Trophoblast cell (in vitro differentiated cells and primary cell): ENCODE measurements around the gene KCNJ1.
A peak's percentile ranks its signal among the peaks of the same experiment; 100 is the strongest.

Experiments
- DNase-seq, 2 donors: peaks; one replicate each; pipeline ENCODE4 v3.0.0-alpha.2; 2016
- H2AFZ ChIP-seq: 2 replicates; pipeline ENCODE4 v1.6.1; 2013; ENCODE audit warnings: low read length, moderate library complexity, mild to moderate bottlenecking; ENCODE audit not compliant: insufficient read depth, poor library complexity
- H2AK5ac ChIP-seq: 2 replicates; pipeline ENCODE4 v1.6.1; 2013; ENCODE audit warnings: mild to moderate bottlenecking, low read length
- H2BK120ac ChIP-seq: 2 replicates; pipeline ENCODE4 v1.6.1; 2013; ENCODE audit warnings: low read length, mild to moderate bottlenecking, moderate library complexity; ENCODE audit not compliant: insufficient read depth, poor library complexity
- H2BK12ac ChIP-seq: 2 replicates; pipeline ENCODE4 v1.6.1; 2013; ENCODE audit warnings: mild to moderate bottlenecking, low read length, moderate library complexity
- H2BK5ac ChIP-seq: 2 replicates; pipeline ENCODE4 v1.6.1; 2013; ENCODE audit warnings: low read length, low read depth, moderate library complexity, mild to moderate bottlenecking; ENCODE audit not compliant: poor library complexity
- H3K14ac ChIP-seq: 2 replicates; pipeline ENCODE4 v1.6.1; 2013; ENCODE audit warnings: mild to moderate bottlenecking, low read length
- H3K18ac ChIP-seq: 2 replicates; pipeline ENCODE4 v1.6.1; 2013; ENCODE audit warnings: mild to moderate bottlenecking, low read length
- H3K23ac ChIP-seq: 2 replicates; pipeline ENCODE4 v1.6.1; 2013; ENCODE audit warnings: low read length
- H3K27ac ChIP-seq: 2 replicates; pipeline ENCODE4 v1.5.1; 2013; ENCODE audit warnings: low read depth, mild to moderate bottlenecking, inconsistent platforms, low read length, moderate library complexity
- H3K27me3 ChIP-seq: 2 replicates; pipeline ENCODE4 v1.6.1; 2013; ENCODE audit warnings: inconsistent platforms, mild to moderate bottlenecking, low read length, moderate library complexity; ENCODE audit not compliant: insufficient read depth
- H3K36me3 ChIP-seq, 2 experiments: 1 replicate in 1 of 2; 2 replicates in 1 of 2; pipeline ENCODE4 v1.6.1; 2013; ENCODE audit warnings: low read length in 2 of 2, mild to moderate bottlenecking in 2 of 2, moderate library complexity in 1 of 2; ENCODE audit not compliant: insufficient read depth in 2 of 2, control insufficient read depth in 1 of 2
- H3K4ac ChIP-seq: 2 replicates; pipeline ENCODE4 v1.6.1; 2013; ENCODE audit warnings: low read depth, mild to moderate bottlenecking, low read length, moderate library complexity
- H3K4me1 ChIP-seq, 2 experiments: 1 replicate in 1 of 2; 2 replicates in 1 of 2; pipeline ENCODE4 v1.6.1; 2013; ENCODE audit warnings: low read length in 2 of 2, mild to moderate bottlenecking in 2 of 2, moderate library complexity in 1 of 2; ENCODE audit not compliant: insufficient read depth in 2 of 2, control insufficient read depth in 1 of 2
- H3K4me2 ChIP-seq: 2 replicates; pipeline ENCODE4 v1.6.1; 2013; ENCODE audit warnings: inconsistent platforms, mild to moderate bottlenecking, low read length, moderate library complexity
- H3K4me3 ChIP-seq: 2 replicates; pipeline ENCODE4 v1.5.1; 2013; ENCODE audit warnings: mild to moderate bottlenecking, low read depth, low read length, inconsistent platforms
- H3K79me1 ChIP-seq: one replicate; pipeline ENCODE4 v1.6.1; 2013; ENCODE audit warnings: low read length
- H3K79me2 ChIP-seq: 2 replicates; pipeline ENCODE4 v1.6.1; 2013; ENCODE audit warnings: low read length, mild to moderate bottlenecking; ENCODE audit not compliant: control insufficient read depth, insufficient read depth, poor library complexity
- H3K9ac ChIP-seq: 2 replicates; pipeline ENCODE4 v1.6.1; 2013; ENCODE audit warnings: mild to moderate bottlenecking, low read length
- H3K9me3 ChIP-seq: 2 replicates; pipeline ENCODE4 v1.6.1; 2013; ENCODE audit warnings: low read depth, mild to moderate bottlenecking, control low read depth, inconsistent platforms, low read length; ENCODE audit not compliant: insufficient read depth
- H4K12ac ChIP-seq: 2 replicates; pipeline ENCODE4 v1.6.1; 2013; ENCODE audit warnings: low read depth, mild to moderate bottlenecking, low read length, moderate library complexity
- H4K8ac ChIP-seq: 2 replicates; pipeline ENCODE4 v1.6.1; 2013; ENCODE audit warnings: low read depth, mild to moderate bottlenecking, low read length, moderate library complexity
- H4K91ac ChIP-seq: one replicate; pipeline ENCODE4 v1.6.1; 2013; ENCODE audit warnings: low read depth, mild to moderate bottlenecking, low read length, moderate library complexity
- WGBS: extraction: QIAGEN DNeasy Blood & Tissue Kit; methylation state at CpG from one replicate; pipeline ENCODE4 v1.1.7; 2013; ENCODE audit warnings: missing lambda C conversion rate; ENCODE audit not compliant: insufficient read length, insufficient coverage; ENCODE audit errors: extremely low coverage; 5-methylcytosine and 5-hydroxymethylcytosine counted together

The KCNJ1 gene

DNA sequence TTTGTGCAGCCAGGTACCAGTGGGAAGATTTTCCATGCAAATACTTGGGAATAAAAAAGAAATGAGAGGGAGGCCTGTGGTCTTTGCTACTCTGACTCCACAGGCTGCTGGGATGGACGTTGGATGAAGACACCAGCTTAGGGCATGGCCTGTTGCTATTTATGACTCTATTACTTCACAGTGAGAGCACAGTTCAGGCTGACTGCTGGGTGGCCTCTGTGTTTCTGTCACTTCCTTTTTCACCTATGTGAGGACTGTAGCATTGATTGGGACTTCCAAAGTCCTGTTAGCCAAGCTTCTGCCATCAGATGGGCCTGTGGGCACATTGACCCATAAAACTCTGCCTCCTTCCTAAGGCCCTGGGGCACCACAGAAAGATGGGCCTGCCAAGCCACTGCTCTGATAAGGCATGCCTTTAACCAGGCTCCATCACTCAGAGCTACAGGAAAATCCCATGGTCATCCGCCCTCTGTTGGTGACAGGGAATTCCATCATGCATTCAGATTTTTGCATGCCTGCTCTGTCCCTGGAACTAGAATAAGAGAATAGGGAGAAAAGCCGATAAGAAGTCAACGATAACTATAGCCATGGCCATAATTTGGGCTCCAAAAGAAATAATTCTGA, 64.6 kb downstream of the KCNJ1 start:
- no peak overlapping the region for H4K12ac ChIP-seq
- H4K91ac ChIP-seq = no peak overlapping the region
- H3K14ac ChIP-seq = no peak overlapping the region
- H3K27ac ChIP-seq = no peak overlapping the region
- H3K9me3 ChIP-seq = peaks cover 1% of the 10 kb centered on the region
- no peak overlapping the region for H3K4ac ChIP-seq
- H2AFZ ChIP-seq = no peak overlapping the region
- no peak overlapping the region for H2BK12ac ChIP-seq
- no peak overlapping the region for H2BK5ac ChIP-seq
- H3K4me3 ChIP-seq = no peak overlapping the region
- no peak overlapping the region for H3K23ac ChIP-seq
- H3K4me2 ChIP-seq = no peak overlapping the region
- peaks cover 2 to 13% of the 10 kb centered on the region in 2 experiments for H3K4me1 ChIP-seq
- H3K79me1 ChIP-seq = no peaks in the 10 kb centered on the region
- no CpG with 5 or more reads among the region's 4 CpGs for WGBS
- H4K8ac ChIP-seq = no peak overlapping the region
- H3K9ac ChIP-seq = no peak overlapping the region
- H3K36me3 ChIP-seq = no peaks in the 10 kb centered on the region
- H3K27me3 ChIP-seq = no peaks in the 10 kb centered on the region
- H2AK5ac ChIP-seq = no peak overlapping the region
- no peaks in the 10 kb centered on the region for H3K79me2 ChIP-seq
- DNase-seq = peak in 1 of 2 donors; percentile 43
- no peak overlapping the region for H2BK120ac ChIP-seq
- no peak overlapping the region for H3K18ac ChIP-seq

DNA sequence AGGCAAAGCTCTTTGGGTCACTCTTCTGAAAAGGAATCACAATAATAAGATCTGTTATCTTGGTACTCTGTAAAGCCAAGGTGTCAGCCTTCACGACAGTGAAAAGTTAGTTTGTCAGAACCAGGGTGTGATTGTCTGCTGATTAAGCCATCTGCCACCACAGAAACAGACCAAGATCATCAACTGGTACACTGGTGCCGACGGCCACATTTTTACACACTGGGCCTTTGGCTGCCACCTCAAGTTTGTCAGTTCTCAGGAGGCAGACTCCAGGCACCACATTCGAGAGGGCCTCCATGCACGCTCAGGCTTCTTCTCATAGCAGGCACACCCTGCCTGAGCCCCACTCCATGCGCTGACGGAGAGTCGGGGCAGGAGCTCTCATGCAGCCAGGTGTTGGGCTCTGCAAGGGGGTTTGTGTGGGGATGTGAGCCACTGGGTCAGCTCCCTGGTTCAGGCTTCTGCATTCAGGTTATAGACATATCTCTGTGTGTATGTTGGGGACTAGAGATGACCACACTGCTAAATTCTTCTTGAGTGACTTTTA, 66.2 kb downstream of the KCNJ1 start:
- H3K4ac ChIP-seq = no peak overlapping the region
- H2BK5ac ChIP-seq = no peak overlapping the region
- H3K27me3 ChIP-seq = no peaks in the 10 kb centered on the region
- no peak overlapping the region for H3K27ac ChIP-seq
- WGBS = no CpG with 5 or more reads among the region's 8 CpGs
- H3K4me3 ChIP-seq = no peak overlapping the region
- H2BK120ac ChIP-seq = no peak overlapping the region
- no peak overlapping the region for H2AK5ac ChIP-seq
- H3K4me1 ChIP-seq = peaks cover 2 to 13% of the 10 kb centered on the region in 2 experiments
- no peak overlapping the region for H3K9ac ChIP-seq
- no peak overlapping the region for H3K14ac ChIP-seq
- H3K79me1 ChIP-seq = no peaks in the 10 kb centered on the region
- no peak overlapping the region for H3K18ac ChIP-seq
- H4K12ac ChIP-seq = no peak overlapping the region
- no peak overlapping the region for H3K4me2 ChIP-seq
- no peaks in the 10 kb centered on the region for H3K79me2 ChIP-seq
- no peak overlapping the region for H2BK12ac ChIP-seq
- no peak overlapping the region for H4K8ac ChIP-seq
- no peak overlapping the region for H2AFZ ChIP-seq
- DNase-seq = no peak
- peaks cover 1% of the 10 kb centered on the region for H3K9me3 ChIP-seq
- H4K91ac ChIP-seq = no peak overlapping the region
- no peaks in the 10 kb centered on the region for H3K36me3 ChIP-seq
- H3K23ac ChIP-seq = no peak overlapping the region

- Histone ChIP-seq H3K9ac (no peak overlapping the region), H3K4me1 (no peaks in the 10 kb centered on the region), H4K12ac (no peak overlapping the region), H3K4ac (no peak overlapping the region), H2AK5ac (no peak overlapping the region), H3K4me2 (no peak overlapping the region), H3K27ac (no peak overlapping the region), H2BK5ac (no peak overlapping the region), H3K18ac (no peak overlapping the region), H3K9me3 (no peaks in the 10 kb centered on the region), H3K14ac (no peak overlapping the region), H3K79me2 (no peaks in the 10 kb centered on the region), H3K27me3 (no peaks in the 10 kb centered on the region), H2AFZ (no peak overlapping the region), H3K36me3 (no peaks in the 10 kb centered on the region), H3K23ac (no peak overlapping the region), H2BK120ac (no peak overlapping the region), H3K4me3 (no peak overlapping the region), H4K91ac (no peak overlapping the region), H2BK12ac (no peak overlapping the region), H4K8ac (no peak overlapping the region), H3K79me1 (no peaks in the 10 kb centered on the region)
- DNase-seq = no peak
- no CpG with 5 or more reads among the region's 2 CpGs for WGBS
Measured at GRCh38 chr11:128796270-128796669, 70.8 kb downstream of the KCNJ1 start.

DNA sequence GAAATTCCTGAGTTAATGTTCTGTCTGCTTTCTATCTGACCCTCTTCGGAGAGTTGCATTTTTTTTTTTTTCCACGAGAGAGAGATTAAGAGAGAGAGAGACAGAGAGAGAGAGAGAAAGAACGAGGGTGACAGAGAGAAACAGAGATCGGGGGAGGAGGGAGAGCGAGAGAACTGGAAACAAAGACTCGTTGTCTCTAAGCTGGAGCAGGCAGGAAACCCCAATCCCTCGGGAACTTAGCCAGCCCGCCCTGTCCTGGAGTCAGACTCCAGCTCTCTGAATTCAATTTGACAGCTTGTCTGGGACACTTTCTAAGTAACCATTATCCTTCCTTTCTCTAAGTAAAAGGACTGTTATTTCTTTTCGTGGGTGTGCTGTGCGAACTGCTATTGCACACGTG, 76.9 kb downstream of the KCNJ1 start:
- Histone ChIP-seq H3K4me1 (peaks cover 4 to 7% of the 10 kb centered on the region in 2 experiments), H3K27me3 (no peaks in the 10 kb centered on the region), H3K9ac (no peak overlapping the region), H3K36me3 (no peaks in the 10 kb centered on the region), H2BK5ac (no peak overlapping the region), H3K23ac (no peak overlapping the region), H3K4me3 (no peak overlapping the region), H3K27ac (peak overlapping the region; percentile 33), H2AFZ (no peak overlapping the region), H2BK120ac (no peak overlapping the region), H4K91ac (no peak overlapping the region), H3K18ac (no peak overlapping the region), H4K8ac (no peak overlapping the region), H2BK12ac (no peak overlapping the region), H3K79me2 (no peaks in the 10 kb centered on the region), H2AK5ac (no peak overlapping the region), H3K9me3 (peaks cover 2% of the 10 kb centered on the region), H3K4me2 (no peak overlapping the region), H3K79me1 (peaks cover 2% of the 10 kb centered on the region), H3K4ac (no peak overlapping the region), H3K14ac (no peak overlapping the region), H4K12ac (no peak overlapping the region)
- no CpG with 5 or more reads among the region's 11 CpGs for WGBS
- no peak for DNase-seq
